ENCODE results near the gene PFDN6. TPM values are rescaled to one million over a fixed set of nuclear protein-coding genes. Genes with fewer than 3 reads are reported as not detected.

Gene PFDN6
- total and polyA plus RNA-seq, 9 of the 15 experiments (the other 6 are each of a cell fraction or from before 2014, with no cell fraction given), result 6.8 to 475 (median 216) TPM

GRCh38 chr6:33317669-33318425 lies 28.4 kb downstream of the PFDN6 start, which contains the start of gene ZBTB22 (continued):
- TF ChIP-seq BCLAF1 (IDR thresholded peaks at IDR 0.05; ENCODE audit: borderline replicate concordance in 1 of 2, control insufficient read depth in 1 of 2, low read depth in 2 of 2, low read length in 1 of 2), result no peak
- no peak for TF ChIP-seq ZNF124 (CRISPR knock-in tag; IDR thresholded peaks at IDR 0.05)
- TF ChIP-seq NCOA6 (IDR thresholded peaks at IDR 0.05), result no peak
- TF ChIP-seq HDGF (IDR thresholded peaks at IDR 0.05), result 0 out of 2 replicates have a peak, but pooled peaks have one; percentile 37
- TF ChIP-seq RB1 (IDR thresholded peaks at IDR 0.05; ENCODE audit: low read depth), result peak; percentile 49; the same call in 1 of the 2 replicates
- no peak for TF ChIP-seq ZNF444 (CRISPR knock-in tag; IDR thresholded peaks at IDR 0.05)
- TF ChIP-seq, protein P1, sequence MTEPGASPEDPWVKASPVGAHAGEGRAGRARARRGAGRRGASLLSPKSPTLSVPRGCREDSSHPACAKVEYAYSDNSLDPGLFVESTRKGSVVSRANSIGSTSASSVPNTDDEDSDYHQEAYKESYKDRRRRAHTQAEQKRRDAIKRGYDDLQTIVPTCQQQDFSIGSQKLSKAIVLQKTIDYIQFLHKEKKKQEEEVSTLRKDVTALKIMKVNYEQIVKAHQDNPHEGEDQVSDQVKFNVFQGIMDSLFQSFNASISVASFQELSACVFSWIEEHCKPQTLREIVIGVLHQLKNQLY (CRISPR knock-in tag; conservative IDR thresholded peaks at IDR 0.05), result no peak
- no peak for TF ChIP-seq CBX2 (IDR thresholded peaks at IDR 0.05; ENCODE audit: insufficient read depth, low read length, poor library complexity, severe bottlenecking)
- no peak for TF ChIP-seq ELF1 (tag; IDR thresholded peaks at IDR 0.05)
- TF ChIP-seq ZNF277 (CRISPR knock-in tag; IDR thresholded peaks at IDR 0.05; ENCODE audit: borderline replicate concordance), result no peak
- TF ChIP-seq, protein P2, sequence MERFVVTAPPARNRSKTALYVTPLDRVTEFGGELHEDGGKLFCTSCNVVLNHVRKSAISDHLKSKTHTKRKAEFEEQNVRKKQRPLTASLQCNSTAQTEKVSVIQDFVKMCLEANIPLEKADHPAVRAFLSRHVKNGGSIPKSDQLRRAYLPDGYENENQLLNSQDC (CRISPR knock-in tag; IDR thresholded peaks at IDR 0.05), result no peak
- TF ChIP-seq EP400 (IDR thresholded peaks at IDR 0.05), result peak; percentile 64; the same call in 1 of the 2 replicates
- TF ChIP-seq, protein P3, sequence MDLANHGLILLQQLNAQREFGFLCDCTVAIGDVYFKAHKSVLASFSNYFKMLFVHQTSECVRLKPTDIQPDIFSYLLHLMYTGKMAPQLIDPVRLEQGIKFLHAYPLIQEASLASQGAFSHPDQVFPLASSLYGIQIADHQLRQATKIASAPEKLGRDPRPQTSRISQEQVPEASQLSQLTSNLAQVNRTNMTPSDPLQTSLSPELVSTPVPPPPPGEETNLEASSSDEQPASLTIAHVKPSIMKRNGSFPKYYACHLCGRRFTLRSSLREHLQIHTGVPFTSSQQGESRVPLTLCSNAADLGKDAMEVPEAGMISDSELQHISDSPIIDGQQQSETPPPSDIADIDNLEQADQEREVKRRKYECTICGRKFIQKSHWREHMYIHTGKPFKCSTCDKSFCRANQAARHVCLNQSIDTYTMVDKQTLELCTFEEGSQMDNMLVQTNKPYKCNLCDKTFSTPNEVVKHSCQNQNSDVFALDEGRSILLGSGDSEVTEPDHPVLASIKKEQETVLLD (IDR thresholded peaks at IDR 0.05), result no peak; the same call in 1 of the 2 replicates
- no peak for TF ChIP-seq SMAD4 (CRISPR knock-in tag; conservative IDR thresholded peaks at IDR 0.05)
- TF ChIP-seq NR0B1 (IDR thresholded peaks at IDR 0.05; ENCODE audit: partially characterized antibody), result no peak
- TF ChIP-seq KDM2B (CRISPR knock-in tag; IDR thresholded peaks at IDR 0.05), result no peak
- TF ChIP-seq FOSL1 (tag; conservative IDR thresholded peaks at IDR 0.05), result no peak

All from K562 (cell line).